Measurements from ENCODE around the gene GRHL3.

GRCh38 chr1:24339996-24340395 is 20.8 kb downstream of the GRHL3 start:
- no peak for TF ChIP-seq POLR2AphosphoS5 (IDR thresholded peaks at IDR 0.05; ENCODE audit: low read depth, low read length)
- no peak for TF ChIP-seq POLR2A (IDR thresholded peaks at IDR 0.05; ENCODE audit: low read depth, low read length)
- no peak for TF ChIP-seq TAF1 (IDR thresholded peaks at IDR 0.05; ENCODE audit: low read depth, low read length)
- TF ChIP-seq SPI1 (IDR thresholded peaks at IDR 0.05; ENCODE audit: low read depth, low read length), result no peak

Data from GM12891 (cell line).